ENCODE results near the gene MYCBP2. TPM values are rescaled to one million over a fixed set of nuclear protein-coding genes. Genes with fewer than 3 reads are reported as not detected.
A peak's percentile ranks its signal among the peaks of the same experiment; 100 is the strongest.

MYCBP2 gene
- total and polyA plus RNA-seq, 10 donors = 55.2 to 251 (median 200) TPM

GRCh38 chr13:77000475-77000874 is 326.4 kb downstream of the MYCBP2 start:
- intact Hi-C loops (cut with DNase I; ENCODE audit: low total_unique reads) = no loop called here
- Histone ChIP-seq H3K27me3 (replicated peaks in 1 of 7) (no peaks in the 10 kb centered on the region), H3K4me1 (peaks cover 9 to 53% (median 23%) of the 10 kb centered on the region in 6 donors), H3K36me3 (peaks cover 0 to 91% (median 29%) of the 10 kb centered on the region in 6 donors), H3K4me3 (no peak overlapping the region), H3K27ac (peak overlapping the region in 1 of 8 donors; percentile 22), H3K9me3 (no peaks in the 10 kb centered on the region)
- DNase-seq = no peak
- WGBS, 5 donors = 49 to 64% (median 55%) methylated on average over 1 of the region's 1 CpG
- no peak for TF ChIP-seq POLR2A (IDR thresholded peaks at IDR 0.05)
- no peak for TF ChIP-seq POLR2AphosphoS5 (IDR thresholded peaks at IDR 0.05)
- no peak for TF ChIP-seq CTCF (IDR thresholded peaks at IDR 0.05 in 8 of 11, conservative IDR thresholded peaks at IDR 0.05 in 3 of 11)

Other genes starting within 250 kb of the MYCBP2 start
- gene SCEL, start 208.6 kb upstream of the MYCBP2 start, total RNA-seq = not detected
- under 1 TPM in 2 of 3 donors, not detected in 1; 0.04 to 0.29 TPM for gene SCEL, start 208.6 kb upstream of the MYCBP2 start, polyA plus RNA-seq